Measurements from ENCODE around the gene KIF26A. TPM values are rescaled to one million over a fixed set of nuclear protein-coding genes. Genes with fewer than 3 reads are reported as not detected.

The KIF26A gene
- total and polyA plus RNA-seq, 2 of the 13 experiments (the other 11 are each of a cell fraction or from before 2014, with no cell fraction given): not detected

- no TSS peak for BruUV-seq (replicated peaks)
- Histone ChIP-seq H3K4me1 (ENCODE audit: insufficient read depth, low read length) (no peaks in the 10 kb centered on the region), H3K27me3 (ENCODE audit: control insufficient read depth in 1 of 2, insufficient read depth in 2 of 2, low read length in 2 of 2) (peaks cover 5 to 29% of the 10 kb centered on the region in 2 experiments), H4K20me1 (ENCODE audit: insufficient read depth, low read length) (no peaks in the 10 kb centered on the region), H3K9ac (ENCODE audit: insufficient read depth, low read depth, low read length) (no peak overlapping the region), H3K9me3 (ENCODE audit: low read length) (no peaks in the 10 kb centered on the region), H3K27ac (ENCODE audit: extremely low read length, insufficient read depth, low read length) (no peak overlapping the region), H3K79me2 (ENCODE audit: insufficient read depth, low read length) (no peaks in the 10 kb centered on the region), H2AFZ (ENCODE audit: low read length) (no peak overlapping the region), H3K4me2 (ENCODE audit: low read depth, low read length) (no peak overlapping the region), H3K36me3 (replicated peaks in 1 of 2; ENCODE audit: control insufficient read depth in 1 of 2, insufficient read depth in 2 of 2, low read length in 2 of 2) (no peaks in the 10 kb centered on the region), H3K4me3 (replicated peaks in 1 of 3; ENCODE audit: insufficient read depth in 1 of 3, low read depth in 2 of 3, low read length in 3 of 3) (no peak overlapping the region)
- FAIRE-seq (no peak), DNase-seq (ENCODE audit: low spot score) (no peak), ATAC-seq (no peak)
- WGBS (ENCODE audit: low lambda C conversion rate): 86% methylated on average over 17 of the region's 71 CpGs
- CTCF ChIA-PET (ENCODE audit: low intra/inter-chr PET ratio, low total read pairs): no interaction called here
- in situ Hi-C loops (cut with HindIII; ENCODE audit: extremely low pct_ligation_motif_present, low pct_unique_long_range_greater_than_20kb): no loop called here
- POLR2A ChIA-PET: no interaction called here
- intact Hi-C loops (cut with micrococcal nuclease; ENCODE audit: unreplicated experiment): no loop called here
- TF ChIP-seq ZNF235 (CRISPR knock-in tag; IDR thresholded peaks at IDR 0.05; ENCODE audit: borderline replicate concordance) (no peak), ZFP36L2 (CRISPR knock-in tag; IDR thresholded peaks at IDR 0.05) (no peak), ZBTB8A (CRISPR knock-in tag; IDR thresholded peaks at IDR 0.05; ENCODE audit: borderline replicate concordance, low read depth) (no peak), ZNF589 (CRISPR knock-in tag; conservative IDR thresholded peaks at IDR 0.05) (no peak), ZNF580 (CRISPR knock-in tag; IDR thresholded peaks at IDR 0.05; ENCODE audit: borderline replicate concordance, low read depth) (no peak), CTCF (CRISPR knock-in tag; IDR thresholded peaks at IDR 0.05) (no peak), ZNF83 (CRISPR knock-in tag; IDR thresholded peaks at IDR 0.05; ENCODE audit: borderline replicate concordance) (no peak), RAD21 (CRISPR knock-in tag; IDR thresholded peaks at IDR 0.05) (no peak), GPBP1L1 (CRISPR knock-in tag; IDR thresholded peaks at IDR 0.05) (no peak), ZNF382 (CRISPR knock-in tag; IDR thresholded peaks at IDR 0.05; ENCODE audit: borderline replicate concordance) (no peak), ZNF552 (CRISPR knock-in tag; IDR thresholded peaks at IDR 0.05; ENCODE audit: borderline replicate concordance) (no peak), ZNF354B (CRISPR knock-in tag; IDR thresholded peaks at IDR 0.05) (no peak), SAP130 (CRISPR knock-in tag; IDR thresholded peaks at IDR 0.05; ENCODE audit: low read depth) (no peak), LBX2 (CRISPR knock-in tag; IDR thresholded peaks at IDR 0.05; ENCODE audit: borderline replicate concordance) (no peak), PAF1 (CRISPR knock-in tag; IDR thresholded peaks at IDR 0.05) (no peak), ETV5 (CRISPR knock-in tag; IDR thresholded peaks at IDR 0.05; ENCODE audit: borderline replicate concordance) (no peak), TBX3 (IDR thresholded peaks at IDR 0.05; ENCODE audit: borderline replicate concordance) (no peak), HINFP (CRISPR knock-in tag; IDR thresholded peaks at IDR 0.05; ENCODE audit: low read depth) (no peak)
Observed at GRCh38 chr14:104117341-104118005, 20.9 kb upstream of the KIF26A start.

Measured in HepG2 (cell line).